IMR-90 (cell line): Measurements from ENCODE around the gene ATP1B3. TPM values are rescaled to one million over a fixed set of nuclear protein-coding genes. Genes with fewer than 3 reads are reported as not detected.

Experiments
- ATAC-seq: fragments of 200-7000 bp; cut with Tn5 transposase; 2 replicates; pipeline ENCODE4 v1.9.1; 2020; ENCODE audit warnings: low read depth, mild to moderate bottlenecking, moderate library complexity
- BruUV-seq: library from RNA; stranded (reverse); fragments of 400-500 nt; replicated peaks from 2 replicates; lab custom pipeline; 2021; lab: Mats Ljungman, UMichigan
- CTCF ChIA-PET: fragments of 300-600 bp; formaldehyde crosslinking; extraction: SDS; loops from one replicate; lab custom pipeline; 2021; ENCODE audit warnings: antibody characterized with exemption; lab: Yijun Ruan, JAX
- POLR2A ChIA-PET: fragments of 300-600 bp; sonication (Branson Sonifier 250); formaldehyde crosslinking; loops from one replicate; lab custom pipeline; 2022; ENCODE audit warnings: antibody characterized with exemption; ENCODE audit not compliant: unreplicated experiment; lab: Charles Lee
- DNase-seq: peaks from one replicate; pipeline ENCODE4 v3.0.0; 2013
- H2AFZ ChIP-seq: replicated peaks from 2 replicates; pipeline ENCODE3; 2013; ENCODE audit warnings: low read length, mild to moderate bottlenecking; ENCODE audit not compliant: poor library complexity
- H2AK5ac ChIP-seq: 2 replicates; pipeline ENCODE4 v1.6.1; 2013; ENCODE audit warnings: low read depth, low read length, inconsistent platforms
- H2AK9ac ChIP-seq: replicated peaks from 2 replicates; pipeline ENCODE3; 2013; ENCODE audit warnings: mild to moderate bottlenecking, low read depth, low read length, moderate library complexity; ENCODE audit not compliant: poor library complexity
- H2BK120ac ChIP-seq: 2 replicates; pipeline ENCODE4 v1.6.1; 2013; ENCODE audit warnings: low read depth, low read length, inconsistent platforms
- H2BK15ac ChIP-seq: 3 replicates; pipeline ENCODE4 v1.6.1; 2013; ENCODE audit warnings: low read depth, low read length, inconsistent platforms
- H2BK20ac ChIP-seq: 2 replicates; pipeline ENCODE4 v1.6.1; 2013; ENCODE audit warnings: low read depth, mild to moderate bottlenecking, inconsistent platforms, low read length, moderate library complexity
- H2BK5ac ChIP-seq: 2 replicates; pipeline ENCODE4 v1.6.1; 2013; ENCODE audit warnings: mild to moderate bottlenecking, low read depth, low read length, inconsistent platforms; ENCODE audit not compliant: poor library complexity, severe bottlenecking
- H3K14ac ChIP-seq: replicated peaks from 2 replicates; pipeline ENCODE4 v1.6.1; 2013; ENCODE audit warnings: low read depth, low read length, inconsistent platforms
- H3K18ac ChIP-seq: 2 replicates; pipeline ENCODE4 v1.6.1; 2013; ENCODE audit warnings: low read depth, low read length, control low read depth
- H3K23ac ChIP-seq: 2 replicates; pipeline ENCODE4 v1.6.1; 2013; ENCODE audit warnings: low read depth, low read length, inconsistent platforms
- H3K27ac ChIP-seq: 2 replicates; pipeline ENCODE4 v1.5.1; 2013; ENCODE audit warnings: mild to moderate bottlenecking, control low read depth, low read length; ENCODE audit not compliant: insufficient read depth
- H3K27me3 ChIP-seq: 2 replicates; pipeline ENCODE4 v1.6.1; 2013; ENCODE audit warnings: low read length; ENCODE audit not compliant: control insufficient read depth, insufficient read depth
- H3K36me3 ChIP-seq: 2 replicates; pipeline ENCODE4 v1.6.1; 2013; ENCODE audit warnings: low read length, mixed read lengths; ENCODE audit not compliant: control insufficient read depth, insufficient read depth
- H3K4ac ChIP-seq: 2 replicates; pipeline ENCODE4 v1.6.1; 2013; ENCODE audit warnings: low read depth, low read length, inconsistent platforms
- H3K4me1 ChIP-seq: 2 replicates; pipeline ENCODE4 v1.6.1; 2013; ENCODE audit warnings: low read length, mixed read lengths; ENCODE audit not compliant: control insufficient read depth, insufficient read depth
- H3K4me2 ChIP-seq: 2 replicates; pipeline ENCODE4 v1.6.1; 2013; ENCODE audit warnings: low read depth, mild to moderate bottlenecking, control low read depth, low read length, moderate library complexity
- H3K4me3 ChIP-seq: 2 replicates; pipeline ENCODE4 v1.5.1; 2013; ENCODE audit warnings: low read depth, mild to moderate bottlenecking, control low read depth, low read length, moderate library complexity; ENCODE audit not compliant: insufficient read depth
- H3K56ac ChIP-seq: 2 replicates; pipeline ENCODE4 v1.6.1; 2013; ENCODE audit warnings: low read length, inconsistent platforms; ENCODE audit not compliant: insufficient read depth; ENCODE audit errors: extremely low read depth
- H3K79me1 ChIP-seq, 2 experiments: 2 replicates each; pipeline ENCODE4 v1.6.1; 2013; ENCODE audit warnings: low read length in 2 of 2, inconsistent platforms in 1 of 2, low read depth in 1 of 2
- H3K9ac ChIP-seq: 2 replicates; pipeline ENCODE4 v1.6.1; 2013; ENCODE audit warnings: low read depth, low read length, control low read depth
- H3K9me1 ChIP-seq: 2 replicates; pipeline ENCODE4 v1.6.1; 2013; ENCODE audit warnings: low read length, inconsistent platforms; ENCODE audit not compliant: insufficient read depth
- H3K9me3 ChIP-seq: 2 replicates; pipeline ENCODE4 v1.6.1; 2013; ENCODE audit warnings: low read length; ENCODE audit not compliant: control insufficient read depth, insufficient read depth
- H4K20me1 ChIP-seq: 2 replicates; pipeline ENCODE4 v1.6.1; 2013; ENCODE audit warnings: low read length, inconsistent platforms; ENCODE audit not compliant: insufficient read depth
- H4K5ac ChIP-seq: 2 replicates; pipeline ENCODE4 v1.6.1; 2013; ENCODE audit warnings: mild to moderate bottlenecking, low read depth, low read length, control low read depth
- H4K8ac ChIP-seq, 2 experiments: 2 replicates each; pipeline ENCODE4 v1.6.1; 2013; ENCODE audit warnings: low read depth in 2 of 2, low read length in 2 of 2, control low read depth in 1 of 2, inconsistent platforms in 1 of 2
- H4K91ac ChIP-seq: 2 replicates; pipeline ENCODE4 v1.6.1; 2013; ENCODE audit warnings: low read depth, low read length, inconsistent platforms; ENCODE audit not compliant: insufficient read depth
- BHLHE40 ChIP-seq: fragments of 150-350 bp; IDR thresholded peaks from 2 replicates; pipeline ENCODE4 v1.6.1; 2016; ENCODE audit warnings: mild to moderate bottlenecking, low read depth, low read length
- CEBPB ChIP-seq: IDR thresholded peaks from 2 replicates; pipeline ENCODE4 v1.6.1; 2012; ENCODE audit warnings: low read depth, low read length, improper control_type of control experiment
- CHD1 ChIP-seq: IDR thresholded peaks from 2 replicates; pipeline ENCODE4 v1.6.1; 2012; ENCODE audit warnings: low read depth, low read length, improper control_type of control experiment
- FOS ChIP-seq: fragments of 150-350 bp; IDR thresholded peaks from 2 replicates; pipeline ENCODE4 v1.6.1; 2016; ENCODE audit warnings: low read depth, low read length
- MAFK ChIP-seq: IDR thresholded peaks from 2 replicates; pipeline ENCODE4 v1.6.1; 2012; ENCODE audit warnings: low read depth, low read length, improper control_type of control experiment
- MAZ ChIP-seq: IDR thresholded peaks from 2 replicates; pipeline ENCODE4 v1.6.1; 2012; ENCODE audit warnings: low read depth, mild to moderate bottlenecking, low read length, improper control_type of control experiment, moderate library complexity, borderline replicate concordance
- MXI1 ChIP-seq: IDR thresholded peaks from 2 replicates; pipeline ENCODE4 v1.6.1; 2012; ENCODE audit warnings: low read depth, mild to moderate bottlenecking, low read length, moderate library complexity, borderline replicate concordance
- NFE2L2 ChIP-seq: fragments of 150-350 bp; IDR thresholded peaks from 2 replicates; pipeline ENCODE4 v1.6.1; 2016; ENCODE audit warnings: low read depth, mild to moderate bottlenecking, low read length
- POLR2A ChIP-seq: IDR thresholded peaks from 2 replicates; pipeline ENCODE4 v1.6.1; 2012; ENCODE audit warnings: mild to moderate bottlenecking, low read depth, low read length
- RAD21 ChIP-seq: IDR thresholded peaks from 2 replicates; pipeline ENCODE4 v1.6.1; 2012; ENCODE audit warnings: low read length, improper control_type of control experiment
- RCOR1 ChIP-seq: IDR thresholded peaks from 2 replicates; pipeline ENCODE4 v1.6.1; 2012; ENCODE audit warnings: mild to moderate bottlenecking, low read length, improper control_type of control experiment; ENCODE audit not compliant: insufficient replicate concordance
- RFX5 ChIP-seq: IDR thresholded peaks from 2 replicates; pipeline ENCODE4 v1.8.0; 2012; ENCODE audit warnings: low read depth, mild to moderate bottlenecking, low read length, moderate library complexity
- SMC3 ChIP-seq: fragments of 150-350 bp; IDR thresholded peaks from 2 replicates; pipeline ENCODE4 v1.6.1; 2016; ENCODE audit warnings: low read depth, mild to moderate bottlenecking, antibody characterized with exemption, low read length, moderate library complexity
- WGBS, 2 experiments: methylation state at CpG; one replicate each; pipeline versions ENCODE4 v1.1.5 to v1.1.7; 2013; ENCODE audit warnings: missing lambda C conversion rate in 2 of 2; ENCODE audit not compliant: insufficient read length in 1 of 2; ENCODE audit errors: extremely low coverage in 2 of 2; 5-methylcytosine and 5-hydroxymethylcytosine counted together
- dilution Hi-C: fragments of 300-500 bp; cut with HindIII; formaldehyde crosslinking; loops from one replicate; pipeline ENCODE4 v1.14.3; 2018; ENCODE audit warnings: low sequenced_read_pairs; ENCODE audit not compliant: unreplicated experiment
- in situ Hi-C: fragments of 300-500 bp; cut with MboI; formaldehyde crosslinking; loops from 3 replicates; pipeline ENCODE4 v1.14.3; 2019; ENCODE audit warnings: low sequenced_read_pairs, inconsistent platforms, mixed read lengths
- intact Hi-C: fragments of 100-400 bp; cut with micrococcal nuclease; formaldehyde crosslinking; loops from 2 replicates; pipeline ENCODE4 v1.10.0; 2022
- polyA plus RNA-seq, 3 experiments: library from polyadenylated mRNA; depleted of rRNA; stranded (reverse); fragments of >200 nt; gene quantifications; 2 replicates each; pipeline ENCODE4 v1.2.3, GENCODE V29; 2012; ENCODE audit warnings: low replicate concordance in 1 of 3
- total RNA-seq: library from RNA; depleted of rRNA; stranded (reverse); fragments of >200 nt; gene quantifications from 2 replicates; pipeline ENCODE4 v1.2.3, GENCODE V29; 2012
- TF ChIP-seq, protein P1 (sequence below): fragments of 150-350 bp; IDR thresholded peaks from 2 replicates; pipeline ENCODE4 v1.6.1; 2017; ENCODE audit warnings: mild to moderate bottlenecking, antibody characterized with exemption, low read length, low read depth
- TF ChIP-seq, protein P2 (sequence below): fragments of 150-350 bp; IDR thresholded peaks from 2 replicates; pipeline ENCODE4 v1.6.1; 2016; ENCODE audit warnings: low read depth, mild to moderate bottlenecking, low read length, moderate library complexity, borderline replicate concordance
- TF ChIP-seq, protein P3 (sequence below): conservative IDR thresholded peaks from 2 replicates; pipeline ENCODE4 v1.5.1; 2012; ENCODE audit warnings: mild to moderate bottlenecking, low read depth, low read length, improper control_type of control experiment

ATP1B3 gene
- total and polyA plus RNA-seq, 2 of the 4 experiments (the other 2 are of a cell fraction), result 64.3 to 126 TPM

DNA sequence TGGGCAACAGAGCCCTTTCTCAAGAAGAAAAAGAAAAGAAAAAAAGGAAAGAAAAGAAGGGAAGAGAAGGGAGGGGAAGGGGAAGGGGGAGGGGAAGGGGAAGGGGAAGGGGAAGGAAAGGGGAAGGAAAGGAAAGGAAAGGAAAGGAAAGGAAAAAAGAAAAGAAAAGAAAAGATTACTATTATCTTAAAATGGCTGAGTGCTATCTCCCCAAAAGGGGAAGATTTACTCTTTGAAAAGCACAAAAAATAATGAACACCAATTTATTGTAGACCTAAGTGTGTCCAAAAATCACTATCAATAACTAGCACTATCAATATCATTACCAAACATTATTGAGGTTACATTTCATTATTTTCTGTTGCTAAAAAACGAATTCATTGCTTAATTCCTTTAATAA is 89.0 kb downstream of the ATP1B3 start:
- Histone ChIP-seq H3K4me2 (no peak overlapping the region), H4K91ac (no peak overlapping the region), H2AK9ac (no peak overlapping the region), H3K9me3 (no peaks in the 10 kb centered on the region), H2AK5ac (no peak overlapping the region), H3K79me1 (no peaks in the 10 kb centered on the region; a peak in 1 of 4 replicates), H2BK5ac (no peak overlapping the region), H2BK15ac (no peak overlapping the region), H4K5ac (no peak overlapping the region), H2BK120ac (no peak overlapping the region), H3K4ac (no peak overlapping the region), H3K4me1 (peaks cover 8% of the 10 kb centered on the region), H3K9ac (no peak overlapping the region), H2AFZ (no peak overlapping the region), H4K20me1 (no peaks in the 10 kb centered on the region), H3K18ac (no peak overlapping the region), H3K23ac (no peak overlapping the region), H2BK20ac (no peak overlapping the region), H3K56ac (no peak overlapping the region), H3K36me3 (peaks cover 3% of the 10 kb centered on the region), H3K9me1 (peaks cover 5% of the 10 kb centered on the region), H4K8ac (no peak overlapping the region), H3K27me3 (no peaks in the 10 kb centered on the region), H3K4me3 (no peak overlapping the region), H3K27ac (no peak overlapping the region), H3K14ac (no peak overlapping the region)
- no peak for DNase-seq
- in situ Hi-C loops, result no loop called here
- WGBS, 2 experiments, result no CpG with 5 or more reads among the region's 1 CpG
- intact Hi-C loops, result no loop called here
- no TSS peak for BruUV-seq
- ChIA-PET CTCF (interaction anchor here (0.6 kb wide), 1 partner anchor 63 kb away, joined by 3 read pairs; no protein-coding TSS in a partner anchor), POLR2A (no interaction called here)
- TF ChIP-seq POLR2A (no peak), MXI1 (no peak), CHD1 (no peak), RAD21 (no peak), RFX5 (no peak), NFE2L2 (no peak), FOS (no peak), MAFK (no peak), SMC3 (no peak), MAZ (no peak), CEBPB (no peak), BHLHE40 (no peak), RCOR1 (no peak)
- TF ChIP-seq, protein P1, sequence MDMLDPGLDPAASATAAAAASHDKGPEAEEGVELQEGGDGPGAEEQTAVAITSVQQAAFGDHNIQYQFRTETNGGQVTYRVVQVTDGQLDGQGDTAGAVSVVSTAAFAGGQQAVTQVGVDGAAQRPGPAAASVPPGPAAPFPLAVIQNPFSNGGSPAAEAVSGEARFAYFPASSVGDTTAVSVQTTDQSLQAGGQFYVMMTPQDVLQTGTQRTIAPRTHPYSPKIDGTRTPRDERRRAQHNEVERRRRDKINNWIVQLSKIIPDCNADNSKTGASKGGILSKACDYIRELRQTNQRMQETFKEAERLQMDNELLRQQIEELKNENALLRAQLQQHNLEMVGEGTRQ, result no peak
- TF ChIP-seq, protein P2, sequence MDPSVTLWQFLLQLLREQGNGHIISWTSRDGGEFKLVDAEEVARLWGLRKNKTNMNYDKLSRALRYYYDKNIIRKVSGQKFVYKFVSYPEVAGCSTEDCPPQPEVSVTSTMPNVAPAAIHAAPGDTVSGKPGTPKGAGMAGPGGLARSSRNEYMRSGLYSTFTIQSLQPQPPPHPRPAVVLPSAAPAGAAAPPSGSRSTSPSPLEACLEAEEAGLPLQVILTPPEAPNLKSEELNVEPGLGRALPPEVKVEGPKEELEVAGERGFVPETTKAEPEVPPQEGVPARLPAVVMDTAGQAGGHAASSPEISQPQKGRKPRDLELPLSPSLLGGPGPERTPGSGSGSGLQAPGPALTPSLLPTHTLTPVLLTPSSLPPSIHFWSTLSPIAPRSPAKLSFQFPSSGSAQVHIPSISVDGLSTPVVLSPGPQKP, result no peak
- TF ChIP-seq, protein P3, sequence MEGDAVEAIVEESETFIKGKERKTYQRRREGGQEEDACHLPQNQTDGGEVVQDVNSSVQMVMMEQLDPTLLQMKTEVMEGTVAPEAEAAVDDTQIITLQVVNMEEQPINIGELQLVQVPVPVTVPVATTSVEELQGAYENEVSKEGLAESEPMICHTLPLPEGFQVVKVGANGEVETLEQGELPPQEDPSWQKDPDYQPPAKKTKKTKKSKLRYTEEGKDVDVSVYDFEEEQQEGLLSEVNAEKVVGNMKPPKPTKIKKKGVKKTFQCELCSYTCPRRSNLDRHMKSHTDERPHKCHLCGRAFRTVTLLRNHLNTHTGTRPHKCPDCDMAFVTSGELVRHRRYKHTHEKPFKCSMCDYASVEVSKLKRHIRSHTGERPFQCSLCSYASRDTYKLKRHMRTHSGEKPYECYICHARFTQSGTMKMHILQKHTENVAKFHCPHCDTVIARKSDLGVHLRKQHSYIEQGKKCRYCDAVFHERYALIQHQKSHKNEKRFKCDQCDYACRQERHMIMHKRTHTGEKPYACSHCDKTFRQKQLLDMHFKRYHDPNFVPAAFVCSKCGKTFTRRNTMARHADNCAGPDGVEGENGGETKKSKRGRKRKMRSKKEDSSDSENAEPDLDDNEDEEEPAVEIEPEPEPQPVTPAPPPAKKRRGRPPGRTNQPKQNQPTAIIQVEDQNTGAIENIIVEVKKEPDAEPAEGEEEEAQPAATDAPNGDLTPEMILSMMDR, result no peak
- dilution Hi-C loops, result no loop called here
- no peak for ATAC-seq
